Measurements from ENCODE around the gene F13A1.

F13A1 gene

GRCh38 chr6:6239598-6240581 lies 80.6 kb downstream of the F13A1 start:
- no peak for DNase-seq

DNA sequence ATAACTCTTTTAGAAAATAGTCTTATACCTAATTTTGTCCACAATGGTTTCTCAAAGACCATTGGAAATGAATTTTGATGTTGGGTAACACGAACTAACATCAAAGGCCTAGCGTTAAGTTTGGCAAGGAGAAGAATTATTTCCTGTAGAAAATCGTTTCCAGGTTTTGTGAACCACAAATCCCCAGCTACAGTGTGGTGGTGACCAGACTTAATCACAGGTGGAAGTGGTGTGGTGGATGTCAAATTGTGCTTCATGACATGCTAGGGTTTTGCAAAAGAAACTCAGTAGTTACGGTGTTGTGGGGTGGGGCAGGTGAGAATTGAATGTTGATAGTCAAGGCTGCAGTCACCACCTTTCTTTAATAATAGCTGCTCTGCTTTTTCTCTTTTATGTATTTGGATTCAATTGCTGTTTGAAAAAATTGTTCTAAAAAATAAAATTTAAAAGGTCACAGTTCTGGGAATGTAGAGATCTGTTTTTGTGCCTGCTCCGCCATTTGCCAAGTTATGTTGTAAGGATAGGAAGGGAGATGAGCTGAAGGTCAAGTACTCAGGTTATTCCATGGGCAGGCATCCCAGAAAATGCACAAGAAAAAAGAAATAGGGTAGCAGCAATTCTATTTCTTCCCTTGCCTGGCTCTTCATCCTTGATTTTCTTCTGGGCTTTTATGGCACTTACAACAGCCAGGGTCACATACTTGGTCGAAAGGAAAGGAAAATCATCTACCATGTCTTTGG lies 83.6 kb downstream of the F13A1 start:
- DNase-seq: no peak

- DNase-seq: no peak
These were observed 84.7 kb downstream of the F13A1 start for GRCh38 chr6:6235786-6236185.

- no peak for DNase-seq
These were observed 85.5 kb downstream of the F13A1 start for GRCh38 chr6:6234963-6235362.

- no peak for DNase-seq
These were observed 90.2 kb downstream of the F13A1 start for GRCh38 chr6:6230286-6230685.

DNA sequence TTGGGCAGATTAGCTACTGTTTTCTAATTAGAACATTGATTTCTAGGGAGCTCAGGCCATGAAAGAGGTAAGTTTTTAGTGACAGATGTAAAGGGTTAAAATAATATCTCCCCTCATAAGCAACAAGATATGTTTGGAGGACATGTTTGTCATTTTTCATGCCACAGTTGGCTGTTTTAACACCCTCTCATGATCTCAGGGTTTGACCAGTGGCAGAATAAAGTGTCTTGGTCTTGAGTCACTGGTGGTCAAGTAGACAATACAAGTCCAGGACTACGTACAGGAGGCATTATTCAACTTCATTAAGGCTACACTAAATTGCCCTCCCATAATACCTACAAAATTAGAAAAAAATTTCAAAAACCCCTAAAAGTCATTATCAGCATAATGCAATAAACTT lies 92.6 kb downstream of the F13A1 start:
- DNase-seq: no peak

GRCh38 chr6:6225885-6226529 lies 94.5 kb downstream of the F13A1 start:
- DNase-seq: no peak

DNA sequence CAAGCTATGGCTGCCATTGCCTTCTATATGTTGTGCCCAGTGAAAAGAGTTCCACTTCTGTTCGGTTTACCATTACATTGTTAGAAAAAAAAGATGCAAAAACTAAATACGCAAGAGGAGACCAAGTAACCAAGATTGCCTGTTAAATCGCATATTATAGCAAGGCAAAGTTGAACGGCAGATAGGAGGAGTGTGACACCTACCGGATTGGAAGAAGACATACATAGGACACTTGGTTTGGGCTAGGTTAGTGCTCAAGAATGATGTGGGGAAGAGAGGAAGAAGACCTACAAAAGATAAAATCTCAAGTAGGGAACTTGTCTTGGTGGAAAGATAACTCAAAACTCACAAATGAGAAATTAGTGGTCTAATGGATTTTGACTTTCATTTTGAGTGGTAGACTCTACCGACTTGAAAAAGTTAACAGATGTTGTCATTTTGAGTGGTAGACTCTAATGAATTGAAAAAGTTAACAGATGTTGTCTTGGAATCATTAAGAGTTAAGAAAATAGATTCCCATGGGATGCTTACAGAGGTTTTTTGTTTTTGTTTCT lies 95.5 kb downstream of the F13A1 start:
- no peak for DNase-seq

DNA sequence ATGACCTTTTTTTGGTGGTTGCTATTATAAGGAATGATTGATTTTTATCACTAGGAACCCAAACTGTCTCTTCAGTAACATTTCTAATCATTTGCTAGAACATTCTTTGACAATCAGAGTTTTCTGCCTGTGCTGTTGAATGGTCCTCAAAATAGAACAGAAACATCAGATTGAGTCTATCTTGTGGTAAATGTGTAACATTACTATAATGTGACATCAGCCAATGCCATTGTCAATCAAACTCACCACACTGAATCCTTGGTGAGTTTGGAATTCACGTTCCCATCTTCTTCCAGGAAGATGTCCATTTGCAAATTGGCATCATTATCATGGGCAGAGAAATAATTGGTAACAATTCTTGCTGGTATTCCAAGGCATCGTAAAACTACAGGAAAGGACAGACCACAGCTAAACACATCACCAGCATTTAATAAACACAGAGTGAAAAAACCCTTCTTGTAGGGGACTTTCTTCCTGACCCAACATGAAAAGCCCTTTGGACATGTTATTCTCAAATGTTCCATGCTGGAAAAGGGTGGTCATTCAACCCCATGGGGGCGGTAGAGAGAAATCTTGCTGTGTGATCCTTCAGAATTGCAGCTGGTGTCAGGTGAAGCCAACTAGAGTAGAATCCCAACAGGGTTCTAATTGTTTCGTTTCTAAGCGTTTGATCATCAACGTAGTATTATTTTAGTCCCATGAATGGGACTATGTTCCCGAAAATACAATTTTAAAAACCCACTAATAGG lies 98.5 kb downstream of the F13A1 start:
- DNase-seq: no peak

GRCh38 chr6:6220718-6221117 lies 99.7 kb downstream of the F13A1 start:
- no peak for DNase-seq

DNA sequence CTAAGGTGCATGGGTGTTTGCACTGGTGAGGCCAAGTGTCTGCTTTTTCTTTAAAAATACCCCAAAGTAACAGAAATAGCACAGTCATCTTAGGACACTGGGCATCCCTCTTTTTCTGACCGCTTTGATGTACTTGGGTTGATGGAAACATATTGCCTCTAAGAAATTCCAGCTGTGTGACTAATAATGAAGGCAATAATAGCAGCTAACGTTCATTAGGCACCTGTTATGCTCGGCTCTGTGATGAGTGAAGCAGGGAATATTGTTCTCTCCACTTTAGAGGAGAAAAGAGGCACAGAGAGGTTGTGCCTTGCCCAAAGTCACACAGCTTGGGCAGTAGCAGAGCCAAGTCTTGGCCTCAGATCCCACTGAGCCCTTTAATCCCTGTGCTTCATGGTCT lies 100.7 kb downstream of the F13A1 start:
- no peak for DNase-seq

GRCh38 chr6:6218759-6219085 lies 101.7 kb downstream of the F13A1 start:
- DNase-seq: no peak

DNA sequence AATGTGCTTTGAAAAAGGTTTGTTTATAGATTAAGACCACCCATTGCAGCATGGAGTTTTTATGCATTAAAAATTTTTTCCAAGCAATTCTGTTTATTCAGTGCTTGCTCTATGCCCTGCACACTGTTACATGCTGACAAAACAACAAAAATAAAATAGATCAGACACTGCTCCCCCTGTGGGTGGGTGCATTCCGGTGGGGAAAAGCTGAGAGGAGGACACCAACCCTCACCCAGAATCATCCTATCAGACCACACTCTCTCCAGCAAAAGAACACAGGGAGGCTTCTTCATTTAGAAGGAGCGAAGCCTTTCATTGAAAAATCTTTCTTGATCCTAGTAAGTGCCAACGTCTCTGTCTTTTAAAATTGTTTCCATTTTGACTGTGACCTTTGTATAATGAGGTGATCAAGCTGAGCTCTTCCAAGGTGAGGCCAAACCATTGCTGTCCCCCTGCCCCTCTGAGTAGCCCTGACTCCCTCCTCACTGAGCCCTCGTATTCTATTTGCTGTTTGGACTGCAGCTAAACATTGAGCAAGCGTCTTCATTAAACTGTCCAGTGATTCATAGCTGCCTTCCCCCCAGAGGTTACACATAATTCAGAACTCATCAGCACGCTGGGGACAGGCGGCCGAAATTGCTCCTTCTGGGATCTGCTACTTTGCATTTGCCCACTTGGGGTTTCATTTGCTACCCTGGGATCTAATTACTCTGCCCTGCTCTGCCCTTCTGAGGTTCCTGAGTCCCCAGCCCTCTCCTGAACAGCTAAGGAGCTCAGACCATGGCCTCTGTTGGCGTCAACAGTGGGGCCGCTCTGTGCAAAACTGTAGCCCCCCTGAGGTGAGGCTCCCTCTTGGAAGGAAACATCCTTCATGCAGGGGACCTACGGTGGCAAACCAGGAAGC lies 102.4 kb downstream of the F13A1 start:
- DNase-seq: no peak

DNA sequence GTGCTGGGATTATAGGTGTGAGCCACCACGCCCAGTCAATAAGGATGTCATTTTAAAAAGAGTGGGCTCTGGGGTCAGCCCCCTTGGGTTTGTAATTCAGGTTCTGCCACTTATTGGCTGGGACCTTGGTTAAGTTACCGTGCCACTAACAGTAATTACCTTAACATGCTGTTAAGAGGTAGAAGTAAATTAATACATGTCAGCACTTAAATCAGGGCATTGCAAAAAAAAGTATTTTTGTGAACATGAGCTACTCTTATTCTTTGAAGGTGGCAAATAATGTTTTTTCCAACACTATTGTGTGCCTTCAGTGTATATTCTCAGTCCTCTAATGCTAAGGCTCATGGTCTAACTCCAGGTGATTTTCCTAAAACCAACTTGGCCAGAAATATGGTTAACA lies 109.5 kb downstream of the F13A1 start:
- no peak for DNase-seq

DNA sequence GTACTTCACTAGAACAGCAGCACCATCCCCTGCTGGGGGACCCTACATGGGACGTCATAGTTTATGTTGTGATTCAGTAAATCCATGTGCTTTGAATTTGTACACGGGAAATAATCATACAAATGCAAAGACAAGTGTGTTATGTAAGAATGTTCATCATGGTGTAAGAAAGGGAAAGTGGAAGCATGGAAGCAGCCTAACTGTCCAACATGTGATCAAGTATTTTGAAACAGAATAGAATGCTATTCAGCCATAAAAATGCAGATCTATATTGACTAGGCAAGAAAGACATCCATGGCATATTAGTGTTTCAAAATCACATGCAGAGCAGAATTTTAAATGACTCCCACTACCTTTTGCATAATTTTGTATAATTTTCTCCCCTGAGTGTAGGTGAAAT lies 117.6 kb downstream of the F13A1 start:
- no peak for DNase-seq

- no peak for DNase-seq
These were observed 119.3 kb downstream of the F13A1 start for GRCh38 chr6:6201200-6201599.

DNA sequence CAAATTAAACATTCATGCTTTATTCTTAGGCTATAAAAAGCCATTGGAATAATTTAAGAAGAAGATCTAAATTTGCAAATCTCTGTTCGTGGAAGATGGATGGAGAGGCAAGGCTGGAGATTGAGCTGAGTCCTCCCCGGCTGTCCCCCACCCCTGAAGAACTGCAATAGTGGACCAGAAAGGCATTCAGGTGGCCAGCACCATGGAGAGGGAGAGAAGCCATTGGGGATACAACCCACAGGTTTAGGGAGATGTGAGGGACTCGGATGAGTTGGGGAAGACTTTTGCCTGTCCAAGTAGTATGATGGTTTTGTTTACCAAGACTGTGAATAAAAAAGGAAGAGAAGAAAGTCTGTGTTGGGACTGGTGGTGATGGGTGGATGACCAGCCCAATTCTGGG lies 120.8 kb downstream of the F13A1 start:
- no peak for DNase-seq

- DNase-seq: no peak
These were observed 123.7 kb downstream of the F13A1 start for GRCh38 chr6:6196762-6197161.

GRCh38 chr6:6195080-6195479 lies 125.4 kb downstream of the F13A1 start:
- DNase-seq: no peak

DNA sequence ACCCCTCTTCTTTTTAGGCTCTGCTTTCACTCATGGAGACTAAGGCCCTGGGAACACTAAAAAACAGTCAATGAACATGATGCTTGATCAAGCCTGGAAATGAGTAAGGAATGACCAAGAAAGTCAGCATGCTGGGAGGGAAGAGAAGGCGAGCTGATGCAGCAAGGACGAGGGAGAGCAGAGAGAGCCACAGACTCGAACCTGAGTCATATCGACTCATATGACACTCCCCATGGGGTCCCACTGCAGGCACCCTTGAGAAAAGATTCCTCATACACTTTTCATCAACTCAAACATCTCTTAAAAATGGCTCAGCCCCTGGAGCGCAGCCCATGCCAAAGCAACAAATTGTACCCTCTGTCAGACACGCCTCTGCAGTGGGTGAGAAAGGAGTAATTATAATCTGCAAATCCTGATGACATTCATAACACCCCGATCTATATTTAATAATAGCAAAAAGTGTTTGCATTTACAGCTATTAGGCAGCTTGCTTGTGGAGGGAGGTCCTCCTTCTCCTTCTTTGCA lies 127.2 kb downstream of the F13A1 start:
- DNase-seq: no peak

GRCh38 chr6:6191909-6192308 lies 128.6 kb downstream of the F13A1 start:
- DNase-seq: no peak
